ENCODE data around the gene TCIRG1. TPM values are rescaled to one million over a fixed set of nuclear protein-coding genes. Genes with fewer than 3 reads are reported as not detected.

The TCIRG1 gene
- total RNA-seq, 1 donor from 2014 or later, result 46.8 TPM

DNA sequence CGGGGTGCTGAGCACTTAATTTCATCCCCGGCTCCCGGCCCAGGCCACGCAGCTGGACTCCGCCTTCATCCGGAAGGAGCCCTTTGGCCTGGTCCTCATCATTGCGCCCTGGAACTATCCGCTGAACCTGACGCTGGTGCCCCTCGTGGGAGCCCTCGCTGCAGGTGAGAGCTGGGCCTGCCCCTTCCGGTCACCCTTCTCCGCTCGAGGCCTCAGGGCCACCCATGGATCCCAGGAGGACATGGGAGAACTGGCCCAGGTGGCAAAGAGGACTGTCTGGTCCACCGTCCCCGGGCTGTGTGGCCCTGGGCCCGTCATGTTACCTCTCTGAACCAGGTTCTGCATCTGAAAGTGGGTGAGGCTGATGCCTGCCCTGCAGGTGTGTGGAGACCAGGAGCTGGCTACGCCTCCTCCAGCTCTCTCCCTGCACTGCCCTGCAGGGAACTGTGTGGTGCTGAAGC lies 20.1 kb upstream of the TCIRG1 start:
- no peak overlapping the region for H3K4me3 ChIP-seq (ENCODE audit: low read depth, low read length)
- TF ChIP-seq CTCF (IDR thresholded peaks at IDR 0.05; ENCODE audit: insufficient read depth, low read length, poor library complexity, severe bottlenecking), result no peak
- H3K36me3 ChIP-seq (ENCODE audit: control insufficient read depth, insufficient read depth, low read length), result no peaks in the 10 kb centered on the region
- no peak for DNase-seq (ENCODE audit: low read depth)
- no peaks in the 10 kb centered on the region for H3K27me3 ChIP-seq (ENCODE audit: control insufficient read depth, insufficient read depth, low read length)

DNA sequence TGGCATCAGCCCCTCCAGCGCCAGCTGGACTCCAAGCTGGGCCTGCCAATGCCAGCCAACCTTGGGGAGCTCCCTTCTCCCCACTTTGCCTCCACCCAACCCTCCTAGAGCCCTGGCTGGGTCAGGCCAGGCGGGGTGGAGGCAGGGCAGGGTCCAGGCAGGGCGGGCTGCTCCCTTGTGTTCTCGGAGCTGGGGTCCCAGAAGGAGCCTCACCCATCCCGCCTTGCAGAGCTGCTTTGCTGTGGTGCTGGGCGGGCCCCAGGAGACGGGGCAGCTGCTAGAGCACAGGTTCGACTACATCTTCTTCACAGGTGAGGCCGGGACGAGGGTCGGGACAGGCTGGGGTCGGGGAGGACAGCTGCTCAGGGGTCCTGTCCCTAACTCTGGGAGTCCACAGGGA lies 19.3 kb upstream of the TCIRG1 start:
- H3K27me3 ChIP-seq (ENCODE audit: control insufficient read depth, insufficient read depth, low read length), result no peaks in the 10 kb centered on the region
- no peak overlapping the region for H3K4me3 ChIP-seq (ENCODE audit: low read depth, low read length)
- TF ChIP-seq CTCF (IDR thresholded peaks at IDR 0.05; ENCODE audit: insufficient read depth, low read length, poor library complexity, severe bottlenecking), result no peak
- H3K36me3 ChIP-seq (ENCODE audit: control insufficient read depth, insufficient read depth, low read length), result no peaks in the 10 kb centered on the region
- no peak for DNase-seq (ENCODE audit: low read depth)

DNA sequence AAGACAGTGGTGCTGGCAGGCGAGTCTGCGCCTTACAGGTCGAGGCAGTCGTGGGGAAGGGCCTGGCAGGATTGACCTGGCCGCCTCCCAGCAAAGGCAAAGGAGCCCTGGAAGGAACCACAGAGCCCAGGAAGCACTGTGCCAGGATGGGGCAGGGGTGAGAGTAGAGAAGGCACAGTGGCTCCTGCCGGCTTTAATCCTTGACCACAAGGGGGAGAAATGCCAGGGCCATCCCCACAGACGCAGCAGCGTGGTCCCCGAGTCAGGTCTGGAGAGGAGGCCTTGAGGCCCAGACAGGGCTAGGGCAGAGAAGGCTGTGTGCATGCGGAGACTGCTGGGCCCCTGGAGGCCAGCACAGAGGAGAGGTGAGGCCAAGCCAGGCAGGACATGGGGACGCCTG lies 18.2 kb upstream of the TCIRG1 start:
- peak; percentile 49 for TF ChIP-seq CTCF (IDR thresholded peaks at IDR 0.05; ENCODE audit: insufficient read depth, low read length, poor library complexity, severe bottlenecking)
- no peaks in the 10 kb centered on the region for H3K27me3 ChIP-seq (ENCODE audit: control insufficient read depth, insufficient read depth, low read length)
- H3K36me3 ChIP-seq (ENCODE audit: control insufficient read depth, insufficient read depth, low read length), result no peaks in the 10 kb centered on the region
- H3K4me3 ChIP-seq (ENCODE audit: low read depth, low read length), result no peak overlapping the region
- no peak for DNase-seq (ENCODE audit: low read depth)

DNA sequence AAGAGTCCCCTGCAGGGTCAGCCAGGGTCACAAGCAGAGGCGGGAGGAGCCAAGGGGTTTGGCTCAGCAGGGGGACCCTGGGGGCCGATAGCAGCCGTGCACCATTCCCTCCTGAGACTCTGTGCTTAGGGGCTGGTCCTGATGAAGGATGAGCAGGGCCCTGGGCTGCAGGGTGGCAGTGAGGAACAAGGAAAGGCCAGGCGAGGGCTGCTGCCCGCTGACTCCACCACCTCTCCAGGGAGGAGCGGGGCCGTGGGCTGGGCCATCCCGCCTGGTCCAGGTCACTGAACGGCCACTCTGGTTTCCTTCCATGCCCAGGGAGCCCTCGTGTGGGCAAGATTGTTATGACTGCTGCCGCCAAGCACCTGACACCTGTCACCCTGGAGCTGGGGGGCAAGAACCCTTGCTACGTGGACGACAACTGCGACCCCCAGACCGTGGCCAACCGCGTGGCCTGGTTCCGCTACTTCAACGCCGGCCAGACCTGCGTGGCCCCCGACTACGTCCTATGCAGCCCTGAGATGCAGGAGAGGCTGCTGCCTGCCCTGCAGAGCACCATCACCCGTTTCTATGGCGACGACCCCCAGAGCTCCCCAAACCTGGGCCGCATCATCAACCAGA lies 17.5 kb upstream of the TCIRG1 start:
- H3K4me3 ChIP-seq (ENCODE audit: low read depth, low read length), result no peak overlapping the region
- TF ChIP-seq CTCF (IDR thresholded peaks at IDR 0.05; ENCODE audit: insufficient read depth, low read length, poor library complexity, severe bottlenecking), result peak; percentile 65
- DNase-seq (ENCODE audit: low read depth), result no peak
- no peaks in the 10 kb centered on the region for H3K36me3 ChIP-seq (ENCODE audit: control insufficient read depth, insufficient read depth, low read length)
- no peaks in the 10 kb centered on the region for H3K27me3 ChIP-seq (ENCODE audit: control insufficient read depth, insufficient read depth, low read length)

DNA sequence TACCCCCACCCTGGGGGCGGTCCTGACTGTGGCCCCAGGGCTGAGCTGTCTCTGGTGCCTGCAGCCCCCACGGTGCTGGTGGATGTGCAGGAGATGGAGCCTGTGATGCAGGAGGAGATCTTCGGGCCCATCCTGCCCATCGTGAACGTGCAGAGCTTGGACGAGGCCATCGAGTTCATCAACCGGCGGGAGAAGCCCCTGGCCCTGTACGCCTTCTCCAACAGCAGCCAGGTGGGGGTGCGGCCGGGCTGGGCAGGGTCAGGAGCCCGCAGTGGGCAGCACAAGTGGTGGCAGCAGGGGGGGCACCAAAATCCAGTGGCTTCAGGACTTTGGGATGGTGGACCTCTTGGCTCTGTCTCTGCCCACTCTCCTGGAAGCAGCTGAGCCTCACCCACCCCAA lies 16.3 kb upstream of the TCIRG1 start:
- TF ChIP-seq CTCF (IDR thresholded peaks at IDR 0.05; ENCODE audit: insufficient read depth, low read length, poor library complexity, severe bottlenecking), result no peak
- no peaks in the 10 kb centered on the region for H3K27me3 ChIP-seq (ENCODE audit: control insufficient read depth, insufficient read depth, low read length)
- DNase-seq (ENCODE audit: low read depth), result no peak
- H3K36me3 ChIP-seq (ENCODE audit: control insufficient read depth, insufficient read depth, low read length), result no peaks in the 10 kb centered on the region
- H3K4me3 ChIP-seq (ENCODE audit: low read depth, low read length), result no peak overlapping the region

- no peaks in the 10 kb centered on the region for H3K27me3 ChIP-seq (ENCODE audit: control insufficient read depth, insufficient read depth, low read length)
- no peaks in the 10 kb centered on the region for H3K36me3 ChIP-seq (ENCODE audit: control insufficient read depth, insufficient read depth, low read length)
- DNase-seq (ENCODE audit: low read depth), result no peak
- H3K4me3 ChIP-seq (ENCODE audit: low read depth, low read length), result no peak overlapping the region
- TF ChIP-seq CTCF (IDR thresholded peaks at IDR 0.05; ENCODE audit: insufficient read depth, low read length, poor library complexity, severe bottlenecking), result no peak
Measured at GRCh38 chr11:68024508-68024907, 14.3 kb upstream of the TCIRG1 start.
